H9 (cell line): ENCODE measurements around the gene TMEM242. TPM values are rescaled to one million over a fixed set of nuclear protein-coding genes. Genes with fewer than 3 reads are reported as not detected.

Source experiments
- DNase-seq: peaks from one replicate; pipeline ENCODE4 v3.0.0-alpha.2; 2017
- H2AFZ ChIP-seq: one replicate; pipeline ENCODE4 v1.6.1; 2013; ENCODE audit warnings: mild to moderate bottlenecking, low read length, control low read depth, moderate library complexity
- H2AK5ac ChIP-seq: 2 replicates; pipeline ENCODE4 v1.6.1; 2013; ENCODE audit warnings: low read length, control low read depth, mixed read lengths; ENCODE audit not compliant: insufficient read length
- H2BK120ac ChIP-seq: one replicate; pipeline ENCODE4 v1.6.1; 2013; ENCODE audit warnings: low read depth, mild to moderate bottlenecking, low read length, control low read depth, inconsistent platforms; ENCODE audit not compliant: poor library complexity, severe bottlenecking
- H2BK12ac ChIP-seq: 2 replicates; pipeline ENCODE4 v1.6.1; 2013; ENCODE audit warnings: low read length, control low read depth, mixed read lengths, low read depth; ENCODE audit not compliant: insufficient read length
- H2BK15ac ChIP-seq: 2 replicates; pipeline ENCODE4 v1.6.1; 2013; ENCODE audit warnings: low read depth, low read length, control low read depth
- H2BK20ac ChIP-seq: one replicate; pipeline ENCODE4 v1.6.1; 2013; ENCODE audit warnings: low read depth, mild to moderate bottlenecking, low read length, control low read depth, inconsistent platforms; ENCODE audit not compliant: poor library complexity, severe bottlenecking
- H2BK5ac ChIP-seq: 2 replicates; pipeline ENCODE4 v1.6.1; 2013; ENCODE audit warnings: low read length, control low read depth, mixed read lengths; ENCODE audit not compliant: insufficient read length
- H3K14ac ChIP-seq: 2 replicates; pipeline ENCODE4 v1.6.1; 2013; ENCODE audit warnings: low read length, control low read depth; ENCODE audit not compliant: insufficient read depth
- H3K18ac ChIP-seq: 2 replicates; pipeline ENCODE4 v1.6.1; 2013; ENCODE audit warnings: low read depth, mild to moderate bottlenecking, mixed read lengths, low read length, control low read depth; ENCODE audit not compliant: insufficient read length
- H3K23ac ChIP-seq: 2 replicates; pipeline ENCODE4 v1.6.1; 2013; ENCODE audit warnings: low read length, control low read depth, mixed read lengths, low read depth; ENCODE audit not compliant: insufficient read length
- H3K23me2 ChIP-seq: 2 replicates; pipeline ENCODE4 v1.6.1; 2013; ENCODE audit warnings: low read depth, mild to moderate bottlenecking, mixed read lengths, low read length, control low read depth; ENCODE audit not compliant: insufficient read length, poor library complexity, severe bottlenecking
- H3K27ac ChIP-seq: 2 replicates; pipeline ENCODE4 v1.5.1; 2013; ENCODE audit warnings: low read length, control low read depth, mixed read lengths, low read depth; ENCODE audit not compliant: insufficient read length
- H3K27me3 ChIP-seq: 2 replicates; pipeline ENCODE4 v1.6.1; 2013; ENCODE audit warnings: low read length, control low read depth, inconsistent platforms; ENCODE audit not compliant: insufficient read depth
- H3K4ac ChIP-seq: 2 replicates; pipeline ENCODE4 v1.6.1; 2013; ENCODE audit warnings: low read depth, mild to moderate bottlenecking, control low read depth, inconsistent platforms, low read length, moderate library complexity
- H3K4me1 ChIP-seq: 2 replicates; pipeline ENCODE4 v1.6.1; 2013; ENCODE audit warnings: low read length, control low read depth, inconsistent platforms; ENCODE audit not compliant: insufficient read depth
- H3K4me2 ChIP-seq: 2 replicates; pipeline ENCODE4 v1.6.1; 2013; ENCODE audit warnings: low read length, control low read depth, mixed read lengths; ENCODE audit not compliant: insufficient read length, insufficient read depth
- H3K56ac ChIP-seq: 2 replicates; pipeline ENCODE4 v1.6.1; 2013; ENCODE audit warnings: low read depth, mild to moderate bottlenecking, mixed read lengths, low read length, control low read depth; ENCODE audit not compliant: insufficient read length
- H3K79me1 ChIP-seq: 2 replicates; pipeline ENCODE4 v1.6.1; 2013; ENCODE audit warnings: low read depth, mild to moderate bottlenecking, moderate library complexity, low read length, control low read depth, inconsistent platforms; ENCODE audit not compliant: insufficient read depth, poor library complexity, severe bottlenecking
- H3K79me2 ChIP-seq: 2 replicates; pipeline ENCODE4 v1.6.1; 2013; ENCODE audit warnings: low read length, control low read depth, inconsistent platforms; ENCODE audit not compliant: insufficient read depth
- H3K9ac ChIP-seq: 2 replicates; pipeline ENCODE4 v1.6.1; 2013; ENCODE audit warnings: low read length, control low read depth, mixed read lengths; ENCODE audit not compliant: insufficient read length; ENCODE audit errors: extremely low read depth
- H3K9me3 ChIP-seq: one replicate; pipeline ENCODE4 v1.6.1; 2013; ENCODE audit warnings: low read depth, low read length, inconsistent platforms; ENCODE audit not compliant: control insufficient read depth
- H3T11ph ChIP-seq: one replicate; pipeline ENCODE4 v1.6.1; 2013; ENCODE audit warnings: mild to moderate bottlenecking, low read length, control low read depth, inconsistent platforms
- H4K20me1 ChIP-seq: one replicate; pipeline ENCODE4 v1.6.1; 2013; ENCODE audit not compliant: control insufficient read depth, insufficient read length, insufficient read depth
- H4K5ac ChIP-seq: 2 replicates; pipeline ENCODE4 v1.6.1; 2013; ENCODE audit warnings: low read depth, mild to moderate bottlenecking, mixed read lengths, low read length, control low read depth; ENCODE audit not compliant: insufficient read length
- H4K8ac ChIP-seq: replicated peaks from 2 replicates; pipeline ENCODE4 v1.6.1; 2013; ENCODE audit warnings: low read length, control low read depth, mixed read lengths, low read depth; ENCODE audit not compliant: insufficient read length
- H4K91ac ChIP-seq: 2 replicates; pipeline ENCODE4 v1.6.1; 2013; ENCODE audit warnings: low read depth, mild to moderate bottlenecking, moderate library complexity, mixed read lengths, low read length, control low read depth; ENCODE audit not compliant: insufficient read length
- H3K27ac Mint-ChIP-seq, 3 experiments: 2 replicates in 2 of 3; 3 replicates in 1 of 3; pipeline ENCODE4 v1.8.0; 2020 to 2021; ENCODE audit warnings: mixed read lengths in 3 of 3, mild to moderate bottlenecking in 1 of 3, moderate library complexity in 1 of 3
- H3K27me3 Mint-ChIP-seq: 2 replicates; pipeline ENCODE4 v1.8.0; 2021; ENCODE audit warnings: low read depth, mild to moderate bottlenecking, moderate library complexity, mixed read lengths
- H3K36me3 Mint-ChIP-seq, 3 experiments: 2 replicates in 2 of 3; 3 replicates in 1 of 3; pipeline ENCODE4 v1.8.0; 2020 to 2021; ENCODE audit warnings: low read depth in 3 of 3, mixed read lengths in 3 of 3; ENCODE audit not compliant: insufficient read depth in 1 of 3
- H3K4me1 Mint-ChIP-seq, 2 experiments: 2 replicates each; pipeline ENCODE4 v1.8.0; 2020; ENCODE audit warnings: mixed read lengths in 2 of 2
- H3K4me3 Mint-ChIP-seq, 2 experiments: 2 replicates in 1 of 2; 3 replicates in 1 of 2; pipeline ENCODE4 v1.8.0; 2020 to 2021; ENCODE audit warnings: mild to moderate bottlenecking in 2 of 2, mixed read lengths in 2 of 2, moderate library complexity in 1 of 2
- H3K9me3 Mint-ChIP-seq, 2 experiments: 2 replicates in 1 of 2; 3 replicates in 1 of 2; pipeline ENCODE4 v1.8.0; 2020; ENCODE audit warnings: mild to moderate bottlenecking in 2 of 2, mixed read lengths in 2 of 2, moderate library complexity in 1 of 2
- WGBS: extraction: QIAGEN DNeasy Blood & Tissue Kit; methylation state at CpG from one replicate; pipeline ENCODE4 v1.1.7; 2013; ENCODE audit warnings: missing lambda C conversion rate, low lambda C conversion rate, mixed read lengths; ENCODE audit not compliant: insufficient read length; ENCODE audit errors: extremely low coverage; 5-methylcytosine and 5-hydroxymethylcytosine counted together
- total RNA-seq: library from RNA; stranded (reverse); gene quantifications from 2 replicates; pipeline ENCODE4 v1.2.1, GENCODE V29; 2021
- TF ChIP-seq, protein P1 (sequence below): fragments of 200-600 bp; sonication (generic); conservative IDR thresholded peaks from 3 replicates; pipeline ENCODE4 v1.8.0; 2021; ENCODE audit warnings: antibody characterized with exemption, mild to moderate bottlenecking

TMEM242 gene
- total RNA-seq, 1 experiment from 2014 or later: 10.5 TPM

DNA sequence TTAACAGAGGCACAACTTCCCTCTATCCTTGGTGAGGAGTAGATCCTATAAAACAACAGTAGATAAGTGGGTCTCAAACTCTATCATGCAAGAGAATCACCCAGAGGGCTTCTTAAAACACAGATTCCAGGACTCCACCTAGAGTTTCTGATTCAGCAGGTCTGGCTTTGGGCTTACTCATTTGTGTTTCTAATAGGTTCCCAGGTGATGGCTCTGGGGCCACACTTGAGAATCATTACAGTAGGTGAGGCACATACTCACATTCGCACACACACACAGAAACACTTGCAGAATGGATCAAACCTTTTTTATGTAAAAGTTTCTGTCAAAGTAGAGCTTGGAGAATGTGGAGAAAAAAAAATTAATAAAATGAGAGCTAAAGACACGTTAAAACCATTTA lies 52.4 kb downstream of the TMEM242 start:
- Histone ChIP-seq H2AFZ (no peak overlapping the region), H3K23me2 (peaks cover 4% of the 10 kb centered on the region), H2AK5ac (no peak overlapping the region), H3K4ac (no peak overlapping the region), H3K79me1 (no peaks in the 10 kb centered on the region), H4K8ac (no peak overlapping the region), H3K4me2 (no peak overlapping the region), H3K27me3 (no peaks in the 10 kb centered on the region; the same call in 1 of the 2 replicates), H2BK12ac (no peak overlapping the region), H4K5ac (no peak overlapping the region), H2BK120ac (no peak overlapping the region), H2BK5ac (no peak overlapping the region), H3K56ac (no peak overlapping the region), H3K9me3 (no peaks in the 10 kb centered on the region), H3K27ac (no peak overlapping the region), H4K20me1 (peaks cover 2% of the 10 kb centered on the region), H2BK20ac (no peak overlapping the region), H3K4me1 (no peaks in the 10 kb centered on the region), H3K9ac (no peak overlapping the region), H3K18ac (no peak overlapping the region), H3K23ac (no peak overlapping the region), H3K14ac (no peak overlapping the region), H3T11ph (no peak overlapping the region), H4K91ac (no peak overlapping the region), H2BK15ac (no peak overlapping the region), H3K79me2 (no peaks in the 10 kb centered on the region)
- Mint-ChIP-seq H3K9me3 (peaks cover 7 to 8% of the 10 kb centered on the region in 2 experiments), H3K4me3 (no peak overlapping the region), H3K27me3 (peaks cover 20% of the 10 kb centered on the region), H3K4me1 (peaks cover 15 to 16% of the 10 kb centered on the region in 2 experiments), H3K36me3 (peaks cover 2 to 9% (median 7%) of the 10 kb centered on the region in 3 experiments; a peak in 6 of 7 replicates), H3K27ac (no peak overlapping the region)
- no peak for DNase-seq
- no CpG with 5 or more reads among the region's 2 CpGs for WGBS
- TF ChIP-seq, protein P1, sequence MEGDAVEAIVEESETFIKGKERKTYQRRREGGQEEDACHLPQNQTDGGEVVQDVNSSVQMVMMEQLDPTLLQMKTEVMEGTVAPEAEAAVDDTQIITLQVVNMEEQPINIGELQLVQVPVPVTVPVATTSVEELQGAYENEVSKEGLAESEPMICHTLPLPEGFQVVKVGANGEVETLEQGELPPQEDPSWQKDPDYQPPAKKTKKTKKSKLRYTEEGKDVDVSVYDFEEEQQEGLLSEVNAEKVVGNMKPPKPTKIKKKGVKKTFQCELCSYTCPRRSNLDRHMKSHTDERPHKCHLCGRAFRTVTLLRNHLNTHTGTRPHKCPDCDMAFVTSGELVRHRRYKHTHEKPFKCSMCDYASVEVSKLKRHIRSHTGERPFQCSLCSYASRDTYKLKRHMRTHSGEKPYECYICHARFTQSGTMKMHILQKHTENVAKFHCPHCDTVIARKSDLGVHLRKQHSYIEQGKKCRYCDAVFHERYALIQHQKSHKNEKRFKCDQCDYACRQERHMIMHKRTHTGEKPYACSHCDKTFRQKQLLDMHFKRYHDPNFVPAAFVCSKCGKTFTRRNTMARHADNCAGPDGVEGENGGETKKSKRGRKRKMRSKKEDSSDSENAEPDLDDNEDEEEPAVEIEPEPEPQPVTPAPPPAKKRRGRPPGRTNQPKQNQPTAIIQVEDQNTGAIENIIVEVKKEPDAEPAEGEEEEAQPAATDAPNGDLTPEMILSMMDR: no peak
